ENCODE data around the gene PMFBP1.

PMFBP1 gene

GRCh38 chr16:72172105-72173034 lies at the start of gene PMFBP1:
PMFBP1 (minus strand) TSS chr16:72172155; CDS start chr16:72171208, 947 bp downstream.
- no peak for DNase-seq

- no peak for DNase-seq
Observed at GRCh38 chr16:72221630-72222024, 49.7 kb upstream of the PMFBP1 start.

- DNase-seq = no peak
Observed at GRCh38 chr16:72220875-72221629, 49.1 kb upstream of the PMFBP1 start.

- DNase-seq = no peak
Observed at GRCh38 chr16:72219282-72219681, 47.3 kb upstream of the PMFBP1 start.

GRCh38 chr16:72216767-72217166 lies 44.8 kb upstream of the PMFBP1 start:
- DNase-seq = no peak

- no peak for DNase-seq
Observed at GRCh38 chr16:72214821-72215220, 42.9 kb upstream of the PMFBP1 start.

- DNase-seq = no peak
Observed at GRCh38 chr16:72211110-72211509, 39.2 kb upstream of the PMFBP1 start.

GRCh38 chr16:72210555-72210954 lies 38.6 kb upstream of the PMFBP1 start:
- DNase-seq = no peak

GRCh38 chr16:72210072-72210471 lies 38.1 kb upstream of the PMFBP1 start:
- DNase-seq = no peak

- DNase-seq = no peak
Observed at GRCh38 chr16:72206299-72206698, 34.3 kb upstream of the PMFBP1 start.

- peak in 1 of 2 donors; percentile 3 for DNase-seq
Observed at GRCh38 chr16:72203401-72203800, 31.4 kb upstream of the PMFBP1 start.

GRCh38 chr16:72202014-72202413 lies 30.1 kb upstream of the PMFBP1 start:
- DNase-seq = no peak

GRCh38 chr16:72201387-72201786 lies 29.4 kb upstream of the PMFBP1 start:
- DNase-seq = no peak

GRCh38 chr16:72199761-72200337 lies 27.9 kb upstream of the PMFBP1 start:
- DNase-seq = no peak

GRCh38 chr16:72198771-72199201 lies 26.8 kb upstream of the PMFBP1 start:
- DNase-seq = no peak

GRCh38 chr16:72198021-72198711 lies 26.2 kb upstream of the PMFBP1 start:
- no peak for DNase-seq

- DNase-seq = no peak
Observed at GRCh38 chr16:72197545-72197944, 25.6 kb upstream of the PMFBP1 start.

- DNase-seq = no peak
Observed at GRCh38 chr16:72195609-72196008, 23.7 kb upstream of the PMFBP1 start.

- DNase-seq = no peak
Observed at GRCh38 chr16:72191551-72191950, 19.6 kb upstream of the PMFBP1 start.

GRCh38 chr16:72189865-72190371 lies 18.0 kb upstream of the PMFBP1 start:
- no peak for DNase-seq

- no peak for DNase-seq
Observed at GRCh38 chr16:72188541-72188940, 16.6 kb upstream of the PMFBP1 start.

GRCh38 chr16:72187551-72187950 lies 15.6 kb upstream of the PMFBP1 start:
- DNase-seq = no peak

- DNase-seq = no peak
Observed at GRCh38 chr16:72182976-72183375, 11.0 kb upstream of the PMFBP1 start.
